Right lung (tissue), 5 donors: ENCODE data around the gene PIAS4. TPM values are rescaled to one million over a fixed set of nuclear protein-coding genes. Genes with fewer than 3 reads are reported as not detected.
"Not testable (repeated sequence)": the region's sequence is repeated elsewhere in the genome, so short reads cannot be mapped to it uniquely, and the experiment has no call there.

Experiments used
- DNase-seq, 2 donors: peaks; one replicate each; pipeline ENCODE4 v3.0.0-alpha.2; 2013
- polyA plus RNA-seq, 5 donors: library from polyadenylated mRNA; unstranded; fragments of 120-200 nt; gene quantifications; one replicate each; pipeline versions ENCODE4 v1.2.1 to v1.2.3, GENCODE V29; 2013; ENCODE audit warnings: inconsistent platforms in 1 of 5, low replicate concordance in 1 of 5; ENCODE audit not compliant: insufficient read length in 5 of 5, insufficient read depth in 1 of 5

The PIAS4 gene
- polyA plus RNA-seq, 5 donors: 21.2 to 36.0 (median 28.3) TPM

GRCh38 chr19:3990815-3991117 lies 16.8 kb upstream of the PIAS4 start:
- DNase-seq: no peak

DNA sequence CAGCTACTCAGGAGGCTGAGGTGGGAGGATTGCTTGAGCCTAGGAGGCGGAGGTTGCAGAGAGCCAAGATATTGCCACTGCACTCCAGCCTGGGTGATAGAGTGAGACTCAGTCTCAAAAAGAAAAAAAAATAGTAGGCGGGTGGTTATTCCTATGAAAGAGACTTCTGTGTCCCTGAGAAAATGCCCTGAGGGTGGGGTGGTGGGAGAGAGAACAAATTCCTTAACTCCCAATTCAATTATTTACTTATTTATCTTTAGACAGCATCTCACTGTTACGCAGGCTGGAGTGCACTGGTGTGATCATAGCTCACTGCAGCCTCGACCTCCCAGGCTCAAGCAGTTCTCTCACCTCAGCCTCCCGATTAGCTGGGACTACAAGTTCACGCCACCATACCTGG lies 11.9 kb upstream of the PIAS4 start:
- DNase-seq: no peak

DNA sequence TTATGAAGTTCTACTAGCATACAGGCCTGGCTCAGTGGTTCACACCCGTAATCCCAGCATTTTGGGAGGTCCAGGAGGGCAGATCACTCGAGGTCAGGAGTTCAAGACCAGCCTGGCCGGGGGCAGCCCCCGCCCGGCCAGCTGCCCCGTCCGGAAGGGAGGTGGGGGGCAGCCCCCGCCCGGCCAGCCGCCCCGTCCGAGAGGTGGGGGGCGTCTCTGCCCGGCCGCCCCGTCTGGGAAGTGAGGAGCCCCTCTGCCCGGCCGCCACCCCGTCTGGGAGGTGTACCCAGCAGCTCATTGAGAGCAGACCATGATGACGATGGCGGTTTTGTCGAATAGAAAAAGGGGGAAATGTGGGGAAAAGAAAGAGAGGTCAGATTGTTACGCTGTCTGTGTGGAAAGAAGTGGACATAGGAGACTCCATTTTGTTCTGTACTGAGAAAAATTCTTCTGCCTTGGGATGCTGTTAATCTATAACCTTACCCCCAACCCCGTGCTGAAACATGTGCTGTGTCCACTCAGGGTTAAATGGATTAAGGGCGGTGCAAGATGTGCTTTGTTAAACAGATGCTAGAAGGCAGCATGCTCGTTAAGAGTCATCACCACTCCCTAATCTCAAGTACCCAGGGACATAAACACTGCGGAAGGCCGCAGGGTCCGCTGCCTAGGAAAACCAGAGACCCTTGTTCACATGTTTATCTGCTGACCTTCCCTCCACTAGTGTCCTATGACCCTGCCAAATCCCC lies 8.7 kb upstream of the PIAS4 start:
- not testable (repeated sequence) for DNase-seq

- DNase-seq: not testable (repeated sequence)
Measured at GRCh38 chr19:4000798-4001197, 6.7 kb upstream of the PIAS4 start.

DNA sequence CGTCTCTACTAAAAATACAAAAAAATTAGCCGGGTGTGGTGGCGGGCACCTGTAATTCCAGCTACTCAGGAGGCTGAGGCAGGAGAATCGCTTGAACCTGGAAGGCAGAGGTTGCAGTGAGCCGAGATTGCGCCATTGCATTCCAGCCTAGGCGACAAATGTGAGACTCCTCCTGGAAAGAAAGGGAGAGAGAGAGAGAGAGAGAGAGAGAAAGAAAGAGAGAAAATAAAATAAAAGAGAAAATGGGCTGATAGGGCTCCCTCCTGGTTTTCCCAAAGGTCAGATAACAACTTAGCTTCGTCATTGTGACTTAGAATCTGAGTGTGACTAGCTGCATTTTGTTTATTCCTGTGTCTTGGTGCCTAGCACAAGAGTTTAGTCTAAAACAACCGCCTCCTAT lies 2.1 kb upstream of the PIAS4 start:
- not testable (repeated sequence) for DNase-seq

GRCh38 chr19:4007836-4008539 lies 452 bp downstream of the PIAS4 start:
- no peak for DNase-seq

- no peak for DNase-seq
Measured at GRCh38 chr19:4009990-4010807, 2.7 kb downstream of the PIAS4 start.

- DNase-seq: no peak
Measured at GRCh38 chr19:4010808-4011110, 3.2 kb downstream of the PIAS4 start.

DNA sequence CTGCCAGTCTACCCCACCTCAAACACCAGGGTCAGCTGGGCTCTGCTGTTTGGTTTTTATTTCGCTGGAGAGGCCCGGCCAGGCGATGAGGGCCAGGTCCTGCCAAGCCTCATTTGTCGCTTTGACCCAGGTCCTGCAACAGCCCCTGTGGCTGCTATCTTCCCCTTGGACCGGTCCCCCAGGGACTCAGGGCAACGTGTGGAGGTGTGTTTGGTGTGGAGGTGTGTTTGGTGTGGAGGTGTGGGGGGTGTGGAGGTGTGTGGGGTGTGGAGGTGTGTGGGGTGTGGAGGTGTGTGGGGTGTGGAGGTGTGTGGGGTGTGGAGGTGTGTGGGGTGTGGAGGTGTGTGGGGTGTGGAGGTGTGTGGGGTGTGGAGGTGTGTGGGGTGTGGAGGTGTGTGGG lies 3.9 kb downstream of the PIAS4 start:
- not testable (repeated sequence) for DNase-seq

- DNase-seq: no peak
Measured at GRCh38 chr19:4012092-4012974, 4.8 kb downstream of the PIAS4 start.

DNA sequence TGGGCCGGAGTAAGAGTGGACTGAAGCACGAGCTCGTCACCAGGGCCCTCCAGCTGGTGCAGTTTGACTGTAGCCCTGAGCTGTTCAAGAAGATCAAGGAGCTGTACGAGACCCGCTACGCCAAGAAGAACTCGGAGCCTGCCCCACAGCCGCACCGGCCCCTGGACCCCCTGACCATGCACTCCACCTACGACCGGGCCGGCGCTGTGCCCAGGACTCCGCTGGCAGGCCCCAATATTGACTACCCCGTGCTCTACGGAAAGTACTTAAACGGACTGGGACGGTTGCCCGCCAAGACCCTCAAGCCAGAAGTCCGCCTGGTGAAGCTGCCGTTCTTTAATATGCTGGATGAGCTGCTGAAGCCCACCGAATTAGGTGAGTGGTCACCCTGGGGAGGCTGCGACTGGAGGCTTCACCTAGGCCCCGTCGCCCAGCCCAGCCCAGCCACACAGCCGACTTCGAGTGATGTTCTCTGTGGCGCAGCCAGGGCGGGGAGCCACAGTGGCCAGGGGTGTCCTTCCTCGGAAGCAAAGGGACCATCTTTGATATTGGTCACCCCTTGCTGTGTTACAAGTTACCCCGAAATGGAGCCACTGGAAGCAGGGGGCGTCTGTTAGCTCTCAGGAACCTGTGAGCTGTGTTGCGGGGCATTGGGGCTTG lies 5.6 kb downstream of the PIAS4 start:
- DNase-seq: no peak

- DNase-seq: no peak
Measured at GRCh38 chr19:4013886-4014540, 6.5 kb downstream of the PIAS4 start.

GRCh38 chr19:4014541-4015491 lies 7.3 kb downstream of the PIAS4 start:
- no peak for DNase-seq

DNA sequence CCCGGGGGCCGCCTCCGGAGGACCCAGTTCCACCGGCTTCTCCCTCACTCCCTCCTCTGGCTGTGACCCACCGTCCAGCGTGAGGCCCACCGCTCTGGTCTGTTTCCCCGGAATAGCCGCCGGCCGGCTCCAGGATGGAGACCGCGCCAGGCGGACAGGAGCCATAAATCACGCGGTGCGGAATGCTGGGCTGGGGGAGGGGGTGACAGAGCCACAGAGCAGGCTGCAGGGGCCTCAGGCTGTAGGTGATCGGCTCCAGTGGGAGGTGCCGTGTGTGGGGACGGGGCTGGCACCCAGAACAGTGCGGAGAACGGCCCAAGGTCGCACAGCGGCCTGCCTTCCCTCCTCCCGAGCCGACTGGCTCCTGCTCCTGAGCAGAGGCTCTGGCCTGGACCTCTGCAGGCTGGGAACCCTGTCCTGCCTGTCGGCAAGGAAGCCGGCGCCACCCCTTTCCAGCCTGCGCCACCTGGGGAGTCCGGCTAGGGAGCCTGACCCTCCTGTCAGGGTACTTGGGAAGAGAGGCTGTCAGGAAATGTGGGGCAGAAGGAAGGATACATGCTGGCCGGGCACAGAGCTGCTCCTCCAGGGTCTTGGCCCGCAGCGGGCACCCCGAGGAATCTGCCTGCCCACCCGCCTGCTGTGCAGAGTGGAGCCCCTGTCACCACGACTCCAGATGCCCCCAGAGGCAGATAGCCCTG lies 8.3 kb downstream of the PIAS4 start:
- no peak for DNase-seq

DNA sequence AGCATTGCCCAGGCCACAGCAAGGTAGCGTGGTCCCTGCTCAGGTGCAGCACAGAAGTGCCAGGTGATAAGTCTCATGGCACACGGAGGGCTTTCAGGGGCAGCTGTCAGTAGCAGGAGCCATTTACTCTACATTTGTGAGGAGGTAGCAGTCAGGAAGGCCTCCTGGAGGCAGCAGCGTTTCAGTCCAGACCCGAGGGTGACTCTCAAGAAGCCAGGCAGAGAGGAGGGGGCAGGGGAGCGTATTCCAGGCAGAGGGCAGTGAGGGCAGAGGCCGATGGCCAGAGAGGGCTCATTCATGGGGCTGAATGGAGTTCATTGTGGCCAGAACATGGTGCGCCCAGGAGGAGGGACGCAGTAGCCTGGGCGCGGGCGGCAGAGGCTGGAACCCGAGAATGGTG lies 8.9 kb downstream of the PIAS4 start:
- no peak for DNase-seq

- no peak for DNase-seq
Measured at GRCh38 chr19:4016903-4017638, 9.5 kb downstream of the PIAS4 start.

- no peak for DNase-seq
Measured at GRCh38 chr19:4018140-4018613, 10.6 kb downstream of the PIAS4 start.
